OCI-LY7 (cell line): ENCODE results near the gene BTBD17. TPM values are rescaled to one million over a fixed set of nuclear protein-coding genes. Genes with fewer than 3 reads are reported as not detected.

Experiments used
- BruUV-seq: library from RNA; stranded (reverse); fragments of 400-500 nt; replicated peaks from 2 replicates; lab custom pipeline; 2021; lab: Mats Ljungman, UMichigan
- CTCF ChIA-PET: fragments of 300-600 bp; sonication (Branson Sonifier 250); formaldehyde crosslinking; loops from one replicate; lab custom pipeline; 2022; ENCODE audit warnings: antibody characterized with exemption; ENCODE audit not compliant: unreplicated experiment; lab: Charles Lee
- POLR2A ChIA-PET: fragments of 300-600 bp; sonication (Branson Sonifier 250); formaldehyde crosslinking; loops from one replicate; lab custom pipeline; 2022; ENCODE audit warnings: antibody characterized with exemption; lab: Charles Lee
- DNase-seq: peaks from one replicate; pipeline ENCODE4 v3.0.0-alpha.2; 2015; ENCODE audit warnings: low spot score
- H2AFZ ChIP-seq: fragments of 200-600 bp; sonication (generic), shearing (Covaris generic); 2 replicates; pipeline ENCODE4 v1.6.1; 2014; ENCODE audit warnings: mild to moderate bottlenecking, antibody characterized with exemption, low read length, moderate library complexity
- H3K27ac ChIP-seq: fragments of 200-600 bp; sonication (generic); 2 replicates; pipeline ENCODE4 v1.5.1; 2014; ENCODE audit warnings: mixed run types, low read depth, mild to moderate bottlenecking, moderate library complexity, low read length, inconsistent platforms; ENCODE audit not compliant: poor library complexity, severe bottlenecking
- H3K36me3 ChIP-seq: fragments of 200-600 bp; sonication (generic); 2 replicates; pipeline ENCODE4 v1.6.1; 2014; ENCODE audit warnings: mild to moderate bottlenecking, antibody characterized with exemption, low read length, moderate library complexity, mixed read lengths; ENCODE audit not compliant: insufficient read depth
- H3K4me1 ChIP-seq: fragments of 200-600 bp; sonication (generic); 2 replicates; pipeline ENCODE4 v1.5.1; 2014; ENCODE audit warnings: mild to moderate bottlenecking, low read length; ENCODE audit not compliant: insufficient read depth, poor library complexity, severe bottlenecking
- H3K4me2 ChIP-seq: fragments of 200-600 bp; sonication (generic); 2 replicates; pipeline ENCODE4 v1.6.1; 2014; ENCODE audit warnings: mild to moderate bottlenecking, low read length
- H3K4me3 ChIP-seq: fragments of 200-600 bp; sonication (generic); 2 replicates; pipeline ENCODE4 v1.5.1; 2014; ENCODE audit warnings: mild to moderate bottlenecking, low read depth, low read length; ENCODE audit not compliant: poor library complexity, severe bottlenecking
- H3K79me2 ChIP-seq: fragments of 200-600 bp; sonication (generic); 2 replicates; pipeline ENCODE4 v1.6.1; 2016; ENCODE audit warnings: low read depth, mild to moderate bottlenecking, low read length, moderate library complexity, mixed read lengths; ENCODE audit not compliant: insufficient read depth
- H3K9me2 ChIP-seq: fragments of 200-600 bp; sonication (generic); 2 replicates; pipeline ENCODE4 v1.6.1; 2016; ENCODE audit warnings: mild to moderate bottlenecking, low read length, mixed read lengths; ENCODE audit not compliant: insufficient read depth
- H3K9me3 ChIP-seq: fragments of 200-600 bp; sonication (generic); 2 replicates; pipeline ENCODE4 v1.6.1; 2014; ENCODE audit warnings: mild to moderate bottlenecking, mixed run types, low read length, mixed read lengths
- H4K20me1 ChIP-seq: fragments of 200-600 bp; sonication (generic); 2 replicates; pipeline ENCODE4 v1.6.1; 2014; ENCODE audit warnings: mild to moderate bottlenecking, antibody characterized with exemption, low read length, moderate library complexity, mixed read lengths; ENCODE audit not compliant: insufficient read depth
- CTCF ChIP-seq: fragments of 200-600 bp; sonication (generic); conservative IDR thresholded peaks from 2 replicates; pipeline ENCODE4 v1.5.1; 2014; ENCODE audit warnings: mild to moderate bottlenecking, antibody characterized with exemption, low read length, moderate library complexity, mixed read lengths
- EZH2phosphoT487 ChIP-seq: fragments of 200-600 bp; sonication (generic); IDR thresholded peaks from 2 replicates; pipeline ENCODE4 v1.6.1; 2018; ENCODE audit warnings: low read depth, borderline replicate concordance, mild to moderate bottlenecking, mixed run types, antibody characterized with exemption, low read length, moderate library complexity, mixed read lengths
- intact Hi-C: fragments of 100-400 bp; cut with micrococcal nuclease; formaldehyde crosslinking; loops from one replicate; pipeline ENCODE4 v1.10.0; 2022; ENCODE audit not compliant: unreplicated experiment
- total RNA-seq, 2 experiments: library from RNA; depleted of rRNA in 1 of 2; stranded (reverse); fragments of >200 nt in 1 of 2; shearing (Covaris generic) in 1 of 2; gene quantifications; 2 replicates each; pipeline ENCODE4 v1.2.3, GENCODE V29; 2014 to 2022

BTBD17 gene
- total RNA-seq, 2 experiments from 2014 or later = not detected

- intact Hi-C loops = no loop called here
- POLR2A ChIA-PET = interaction anchor here (1.0 to 2.1 kb wide), 2 partner anchors 17 to 19 kb away, joined by 3 to 7 read pairs; no protein-coding TSS in a partner anchor
Observed at GRCh38 chr17:74390680-74391653, 29.3 kb upstream of the BTBD17 start.

GRCh38 chr17:74389937-74390679, 28.4 kb upstream of the BTBD17 start:
- Histone ChIP-seq H4K20me1 (no peaks in the 10 kb centered on the region), H3K4me2 (no peak overlapping the region), H3K4me3 (no peak overlapping the region), H3K9me3 (no peaks in the 10 kb centered on the region), H3K27ac (no peak overlapping the region), H3K4me1 (no peaks in the 10 kb centered on the region), H2AFZ (no peak overlapping the region), H3K36me3 (no peaks in the 10 kb centered on the region), H3K9me2 (no peaks in the 10 kb centered on the region), H3K79me2 (no peaks in the 10 kb centered on the region)
- intact Hi-C loops = no loop called here
- no peak for DNase-seq
- CTCF ChIA-PET = interaction anchor here (0.6 kb wide), 1 partner anchor 54 kb away, joined by 3 read pairs; no protein-coding TSS in a partner anchor
- no peak for TF ChIP-seq CTCF
- no peak for TF ChIP-seq EZH2phosphoT487
- POLR2A ChIA-PET = interaction anchor here (1.0 kb wide), 1 partner anchor 20 kb away, joined by 3 read pairs; no protein-coding TSS in a partner anchor
- BruUV-seq = no TSS peak

More at GRCh38 chr17:74390680-74391653, 29.3 kb upstream of the BTBD17 start:
- Histone ChIP-seq H3K9me3 (no peaks in the 10 kb centered on the region), H4K20me1 (no peaks in the 10 kb centered on the region), H3K4me1 (no peaks in the 10 kb centered on the region), H3K9me2 (no peaks in the 10 kb centered on the region), H3K4me2 (no peak overlapping the region), H3K27ac (no peak overlapping the region), H3K36me3 (no peaks in the 10 kb centered on the region), H2AFZ (no peak overlapping the region), H3K4me3 (no peak overlapping the region), H3K79me2 (no peaks in the 10 kb centered on the region)
- BruUV-seq = no TSS peak
- CTCF ChIA-PET = interaction anchor here (0.5 to 0.6 kb wide), 2 partner anchors 22 to 53 kb away, joined by 3 read pairs; no protein-coding TSS in a partner anchor
- no peak for DNase-seq
- no peak for TF ChIP-seq CTCF
- no peak for TF ChIP-seq EZH2phosphoT487
